Measurements from ENCODE around the gene MBNL2.
A peak's percentile ranks its signal among the peaks of the same experiment; 100 is the strongest.

Gene MBNL2

DNA sequence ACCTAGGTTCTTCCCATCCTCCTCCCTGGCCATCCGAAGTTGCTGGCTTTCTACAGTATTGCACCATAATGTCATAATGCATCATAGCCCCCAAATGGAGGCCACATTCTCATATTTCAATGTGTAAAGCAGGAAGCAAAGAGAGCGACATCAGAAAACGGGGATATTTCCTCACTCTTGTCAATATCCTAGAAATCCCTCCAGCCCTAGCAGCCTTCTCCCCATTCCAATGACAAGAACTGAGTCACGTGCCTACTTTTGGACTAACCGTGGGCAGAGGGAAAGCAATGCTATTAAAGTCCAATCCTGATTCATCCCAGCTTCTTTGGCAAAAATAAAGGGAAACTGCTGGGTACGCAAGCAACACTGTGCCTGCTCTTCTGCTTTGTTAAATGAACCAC is 207.5 kb downstream of the MBNL2 start:
- intact Hi-C loops (cut with DNase I): loop anchor here (5.0 kb wide), 3 partner anchors 57 to 317 kb away; partner anchors contain the start of gene MBNL2
- DNase-seq: peak in 8 of 10 donors; percentile 10 to 57 (median 34)

- intact Hi-C loops (cut with DNase I): loop anchor here (5.0 kb wide), 3 partner anchors 58 to 318 kb away; partner anchors contain the start of gene MBNL2
- no peak for DNase-seq
These were observed 208.2 kb downstream of the MBNL2 start for GRCh38 chr13:97430296-97430695.

DNA sequence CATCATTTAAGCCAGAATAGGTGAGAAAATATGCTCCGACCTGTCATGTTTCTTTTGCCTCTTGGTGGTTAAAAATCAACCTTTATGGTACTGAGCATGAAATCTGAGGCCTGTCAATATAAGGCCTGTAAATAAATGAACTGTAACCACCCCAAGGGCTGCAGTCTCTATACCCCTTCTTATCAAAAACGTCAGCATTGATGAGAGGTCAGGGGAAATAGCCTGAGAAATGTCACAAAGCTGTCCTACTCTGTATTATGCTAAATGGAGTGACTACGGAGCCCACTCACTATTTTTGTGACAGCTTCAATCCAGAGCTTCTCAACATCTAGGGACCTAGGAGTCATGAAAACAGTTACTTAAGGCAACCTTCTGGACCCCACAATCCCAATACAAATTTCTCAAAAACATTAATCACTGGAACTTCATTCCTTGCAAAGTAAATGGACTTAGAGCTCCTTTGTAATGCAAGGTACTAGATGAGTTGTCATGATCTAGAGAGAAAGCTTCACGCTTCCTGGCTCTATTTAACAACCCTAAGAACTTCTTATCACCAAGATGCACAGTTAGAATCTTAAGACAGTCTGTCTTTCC is 209.1 kb downstream of the MBNL2 start:
- intact Hi-C loops (cut with DNase I): loop anchor here (5.0 kb wide), 3 partner anchors 59 to 319 kb away; partner anchors contain the start of gene MBNL2
- DNase-seq: no peak

- DNase-seq: no peak
- intact Hi-C loops (cut with DNase I): loop anchor here (5.0 kb wide), 3 partner anchors 60 to 320 kb away; partner anchors contain the start of gene MBNL2
These were observed 210.2 kb downstream of the MBNL2 start for GRCh38 chr13:97432232-97432916.

DNA sequence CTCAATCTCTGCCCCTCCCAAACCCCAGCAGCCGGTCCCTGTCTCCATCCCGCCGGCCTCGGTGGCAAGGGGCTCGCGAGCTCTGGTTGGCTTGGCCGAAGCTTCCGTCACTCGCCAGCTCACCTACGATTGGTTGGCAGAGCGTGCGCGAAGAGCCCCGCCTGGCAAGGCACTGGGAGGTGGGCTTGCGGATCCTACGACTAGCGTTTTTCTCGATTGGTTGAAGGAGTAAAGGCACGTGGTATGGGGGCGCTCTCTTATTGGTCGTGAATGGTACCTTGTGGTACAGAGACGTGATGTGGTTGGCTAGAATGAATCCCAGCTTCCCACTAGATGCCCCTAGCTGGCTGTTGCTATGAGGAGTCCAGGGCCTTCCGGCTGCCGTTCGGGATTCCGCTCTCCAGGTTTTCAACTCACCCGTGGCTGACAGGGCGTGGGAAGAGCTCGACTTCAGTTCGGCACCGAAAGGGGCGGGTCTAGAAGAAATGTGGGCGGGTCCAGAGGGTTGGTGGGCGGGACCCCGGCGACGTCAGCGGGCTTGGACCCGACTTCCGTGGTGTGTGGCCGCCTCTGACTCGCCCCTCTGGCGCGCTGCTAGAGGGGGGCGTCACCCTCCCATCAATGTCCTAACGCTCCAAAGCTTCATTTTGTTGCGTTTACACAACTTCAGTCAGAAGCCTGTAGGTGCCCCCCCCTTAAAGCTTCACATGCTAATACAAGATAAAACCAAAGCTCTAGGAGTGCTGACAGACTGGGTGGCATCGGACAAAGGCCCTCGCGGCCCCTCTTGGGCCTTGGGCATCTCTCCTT is 211.0 kb downstream of the MBNL2 start:
- intact Hi-C loops (cut with DNase I): loop anchor here (5.0 kb wide), 3 partner anchors 61 to 321 kb away; partner anchors contain the start of gene MBNL2
- DNase-seq: peak; percentile 98 to 100 (median 98)

- intact Hi-C loops (cut with DNase I): loop anchor here (5.0 kb wide), 3 partner anchors 62 to 322 kb away; partner anchors contain the start of gene MBNL2
- DNase-seq: peak; percentile 83 to 98 (median 90)
These were observed 211.7 kb downstream of the MBNL2 start, which contains the start of gene RAP2A for GRCh38 chr13:97433727-97434396. Gene RAP2A (plus strand): TSS chr13:97434169. CDS start chr13:97434471, 302 bp downstream.

GRCh38 chr13:97434397-97435201 is 212.5 kb downstream of the MBNL2 start:
- intact Hi-C loops (cut with DNase I): loop anchor here (5.0 kb wide), 3 partner anchors 62 to 322 kb away; partner anchors contain the start of gene MBNL2
- DNase-seq: peak in 9 of 10 donors; percentile 21 to 86 (median 42)

GRCh38 chr13:97435323-97435722 is 213.2 kb downstream of the MBNL2 start:
- DNase-seq: no peak
- intact Hi-C loops (cut with DNase I): no loop called here

GRCh38 chr13:97435794-97436193 is 213.7 kb downstream of the MBNL2 start:
- no peak for DNase-seq
- intact Hi-C loops (cut with DNase I): no loop called here

DNA sequence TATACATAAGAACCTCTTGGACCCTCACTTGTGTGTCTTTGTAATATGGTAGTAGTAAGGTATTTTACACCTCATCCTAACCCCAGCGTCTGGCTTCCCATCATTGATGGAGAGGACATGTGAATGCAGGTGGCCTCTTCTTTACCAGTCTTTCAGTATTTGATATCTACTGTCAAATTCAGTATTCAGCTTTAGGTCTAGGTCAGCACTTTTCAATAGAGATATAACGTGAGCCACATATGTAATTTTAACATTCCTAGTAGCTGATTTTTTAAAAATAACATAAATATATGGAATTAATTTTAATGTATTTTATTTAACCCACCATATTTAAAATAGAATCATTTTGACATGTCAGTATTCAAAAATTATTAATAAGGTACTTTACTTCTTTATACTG is 214.7 kb downstream of the MBNL2 start:
- no peak for DNase-seq
- intact Hi-C loops (cut with DNase I): no loop called here

DNA sequence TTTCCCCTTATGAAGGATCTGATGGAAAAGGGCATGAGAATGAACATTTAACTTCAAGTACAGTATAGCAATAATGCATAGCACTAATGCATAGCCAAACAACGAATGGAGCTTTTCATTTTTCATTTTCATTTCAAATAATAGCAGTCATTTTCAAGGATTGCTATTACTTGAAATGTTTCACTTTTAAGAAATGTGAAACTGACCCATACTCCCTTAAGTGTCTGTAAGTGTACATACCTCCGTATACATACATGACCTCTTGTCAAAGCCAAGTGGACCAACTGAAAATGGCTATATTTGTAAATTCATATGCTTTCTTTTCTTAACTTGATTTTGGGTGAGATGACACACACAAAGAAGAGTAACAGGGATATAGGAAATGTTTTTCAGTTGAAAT is 215.6 kb downstream of the MBNL2 start:
- intact Hi-C loops (cut with DNase I): no loop called here

DNA sequence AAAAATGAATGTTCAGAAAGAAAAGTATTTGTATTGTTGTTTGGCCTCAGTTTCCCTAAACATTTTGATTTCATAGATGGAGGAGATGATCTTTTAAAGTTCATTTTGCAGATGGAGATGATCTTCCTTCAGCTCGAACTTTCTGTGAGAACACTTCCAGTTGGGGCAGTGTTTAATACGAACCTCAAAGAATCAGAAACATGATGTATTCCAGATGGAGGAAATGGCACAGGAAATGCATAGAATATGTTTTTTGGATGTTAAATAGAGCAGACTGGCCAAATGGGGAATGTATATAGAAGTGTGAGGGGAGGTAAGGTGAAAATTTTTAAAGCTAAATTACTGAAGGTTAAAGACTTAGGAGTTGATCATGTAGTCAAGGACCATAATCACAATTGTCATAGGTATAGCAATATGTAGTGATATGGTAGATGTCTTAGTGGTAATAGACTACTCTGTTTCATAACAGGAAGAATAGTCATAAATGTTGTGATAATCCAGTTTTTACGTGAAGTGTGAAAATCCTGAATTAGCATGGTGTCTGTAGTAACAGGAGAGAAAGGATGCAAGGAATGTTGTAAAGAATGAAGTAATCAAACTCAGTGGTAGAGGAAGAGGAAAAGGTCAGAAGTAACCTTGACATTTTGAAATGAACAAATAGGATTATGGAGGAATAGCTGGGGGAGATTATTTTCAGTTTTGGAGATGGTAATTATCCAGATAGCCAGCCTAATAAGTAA is 216.9 kb downstream of the MBNL2 start:
- intact Hi-C loops (cut with DNase I): no loop called here
- no peak for DNase-seq

More for the DNA sequence above, 215.6 kb downstream of the MBNL2 start:
- DNase-seq: no peak

GRCh38 chr13:97440598-97441170 is 218.6 kb downstream of the MBNL2 start:
- intact Hi-C loops (cut with DNase I): no loop called here
- DNase-seq: no peak

- no peak for DNase-seq
- intact Hi-C loops (cut with DNase I): no loop called here
These were observed 219.2 kb downstream of the MBNL2 start for GRCh38 chr13:97441368-97441767.

Data from posterior cingulate gyrus (tissue), 11 donors.